ENCODE results near the gene COG8.

The COG8 gene

GRCh38 chr16:69277413-69277812 lies 62.0 kb downstream of the COG8 start:
- no peak for DNase-seq

Measured in activated naive CD4-positive, alpha-beta T cell treated with Interleukin-2 at 50 U/mL for 16 hours (primary cell).